Neural cell (in vitro differentiated cells): ENCODE measurements around the gene ANKS1A. TPM values are rescaled to one million over a fixed set of nuclear protein-coding genes. Genes with fewer than 3 reads are reported as not detected.

Experiments used
- H2AFZ ChIP-seq: fragments of 200-600, 300-800 bp; sonication (generic), shearing (Covaris generic); 2 replicates; pipeline ENCODE4 v1.6.0; 2014; ENCODE audit warnings: low read depth, mild to moderate bottlenecking, antibody characterized with exemption, low read length, moderate library complexity
- H3F3A ChIP-seq: fragments of 200-600 bp; shearing (Covaris generic); 2 replicates; pipeline ENCODE4 v1.6.1; 2016; ENCODE audit warnings: mild to moderate bottlenecking, moderate library complexity, mixed read lengths, antibody characterized with exemption, low read length; ENCODE audit not compliant: insufficient read depth, poor library complexity, severe bottlenecking
- H3K27ac ChIP-seq: fragments of 200-600, 300-800 bp; sonication (generic), shearing (Covaris generic); 2 replicates; pipeline ENCODE4 v1.5.1; 2014; ENCODE audit warnings: mild to moderate bottlenecking, low read length, moderate library complexity
- H3K27me3 ChIP-seq: fragments of 300-800, 200-600 bp; sonication (generic), shearing (Covaris generic); 2 replicates; pipeline ENCODE4 v1.6.0; 2014; ENCODE audit warnings: mild to moderate bottlenecking, low read depth, low read length, moderate library complexity; ENCODE audit not compliant: insufficient read depth
- H3K36me3 ChIP-seq: fragments of 300-800, 200-600 bp; sonication (generic), shearing (Covaris generic); 2 replicates; pipeline ENCODE4 v1.5.1; 2014; ENCODE audit warnings: mild to moderate bottlenecking, antibody characterized with exemption, low read length, moderate library complexity; ENCODE audit not compliant: insufficient read depth
- H3K4me2 ChIP-seq: fragments of 300-800, 200-600 bp; sonication (generic), shearing (Covaris generic); 2 replicates; pipeline ENCODE4 v1.6.0; 2014; ENCODE audit warnings: mild to moderate bottlenecking, low read length
- H3K4me3 ChIP-seq: fragments of 300-800, 200-600 bp; sonication (generic), shearing (Covaris generic); 2 replicates; pipeline ENCODE4 v1.5.1; 2014; ENCODE audit warnings: mild to moderate bottlenecking, low read length, moderate library complexity
- H3K79me2 ChIP-seq: fragments of 200-600 bp; shearing (Covaris generic); replicated peaks from 2 replicates; pipeline ENCODE4 v1.6.0; 2014; ENCODE audit warnings: mild to moderate bottlenecking, low read length, moderate library complexity; ENCODE audit not compliant: insufficient read depth
- H3K9ac ChIP-seq: fragments of 300-800, 200-600 bp; sonication (generic), shearing (Covaris generic); 2 replicates; pipeline ENCODE4 v1.6.1; 2016; ENCODE audit warnings: mild to moderate bottlenecking, low read length, mixed read lengths
- H3K9me2 ChIP-seq: fragments of 200-600 bp; shearing (Covaris generic); 2 replicates; pipeline ENCODE4 v1.6.1; 2016; ENCODE audit warnings: mild to moderate bottlenecking, low read length, mixed read lengths; ENCODE audit not compliant: insufficient read depth
- H3K9me3 ChIP-seq: fragments of 200-600, 300-800 bp; sonication (generic), shearing (Covaris generic); 2 replicates; pipeline ENCODE4 v1.6.1; 2016; ENCODE audit warnings: mild to moderate bottlenecking, mixed run types, low read length, moderate library complexity, mixed read lengths
- H4K20me1 ChIP-seq: fragments of 200-600 bp; shearing (Covaris generic); 2 replicates; pipeline ENCODE4 v1.6.1; 2016; ENCODE audit warnings: mild to moderate bottlenecking, mixed run types; ENCODE audit not compliant: insufficient read depth
- CTCF ChIP-seq: fragments of 450-650 bp; IDR thresholded peaks from 2 replicates; pipeline ENCODE4 v1.5.1; 2014; ENCODE audit warnings: antibody characterized with exemption, mild to moderate bottlenecking, moderate library complexity; ENCODE audit not compliant: poor library complexity, severe bottlenecking
- EP300 ChIP-seq: fragments of 450-650 bp; conservative IDR thresholded peaks from 2 replicates; pipeline ENCODE4 v1.6.1; 2014; ENCODE audit warnings: antibody characterized with exemption, mild to moderate bottlenecking, moderate library complexity; ENCODE audit not compliant: poor library complexity, severe bottlenecking
- EZH2 ChIP-seq: fragments of 200-600, 300-800 bp; shearing (Covaris generic), sonication (generic); IDR thresholded peaks from 2 replicates; pipeline ENCODE4 v1.6.1; 2014; ENCODE audit warnings: antibody characterized with exemption, low read length, borderline replicate concordance, mild to moderate bottlenecking; ENCODE audit not compliant: insufficient read depth, poor library complexity, severe bottlenecking
- MXI1 ChIP-seq: fragments of 450-650 bp; conservative IDR thresholded peaks from 2 replicates; pipeline ENCODE4 v1.6.1; 2014; ENCODE audit warnings: antibody characterized with exemption, mild to moderate bottlenecking; ENCODE audit not compliant: poor library complexity, severe bottlenecking
- POLR2AphosphoS5 ChIP-seq: IDR thresholded peaks from 2 replicates; pipeline ENCODE4 v1.6.1; 2012
- RAD21 ChIP-seq: fragments of 450-650 bp; conservative IDR thresholded peaks from 2 replicates; pipeline ENCODE4 v1.6.1; 2014; ENCODE audit warnings: antibody characterized with exemption, mild to moderate bottlenecking, moderate library complexity
- REST ChIP-seq: IDR thresholded peaks from 2 replicates; pipeline ENCODE4 v1.6.1; 2012; ENCODE audit warnings: borderline replicate concordance
- SMC3 ChIP-seq: fragments of 450-650 bp; conservative IDR thresholded peaks from 2 replicates; pipeline ENCODE4 v1.6.1; 2014; ENCODE audit warnings: antibody characterized with exemption, mild to moderate bottlenecking, moderate library complexity; ENCODE audit not compliant: poor library complexity
- TAF1 ChIP-seq: IDR thresholded peaks from 2 replicates; pipeline ENCODE4 v1.6.1; 2012; ENCODE audit warnings: low read depth
- polyA plus RNA-seq: library from polyadenylated mRNA; depleted of rRNA; stranded (reverse); fragments of >200 nt; gene quantifications from 2 replicates; pipeline ENCODE4 v1.2.3, GENCODE V29; 2014

The ANKS1A gene
- polyA plus RNA-seq, 1 donor from 2014 or later: 22.6 TPM

- Histone ChIP-seq H3K4me3 (peak overlapping the region; percentile 57), H4K20me1 (no peaks in the 10 kb centered on the region), H3F3A (no peaks in the 10 kb centered on the region), H3K4me2 (peak overlapping the region; percentile 37), H3K9me2 (no peaks in the 10 kb centered on the region), H3K36me3 (no peaks in the 10 kb centered on the region), H3K9ac (peak overlapping the region; percentile 62), H3K27me3 (no peaks in the 10 kb centered on the region), H3K79me2 (no peaks in the 10 kb centered on the region), H2AFZ (peak overlapping the region; percentile 1), H3K9me3 (no peaks in the 10 kb centered on the region), H3K27ac (peak overlapping the region; percentile 73)
- TF ChIP-seq EZH2: no peak
- peak; percentile 22 for TF ChIP-seq TAF1
- TF ChIP-seq MXI1: peak; percentile 38
- TF ChIP-seq REST: peak; percentile 73
- peak; percentile 40 for TF ChIP-seq EP300
- TF ChIP-seq SMC3: peak; percentile 49
- TF ChIP-seq RAD21: peak; percentile 39
- no peak for TF ChIP-seq POLR2AphosphoS5
- peak; percentile 29 for TF ChIP-seq CTCF
Observed at GRCh38 chr6:35057449-35058357, 168.6 kb downstream of the ANKS1A start.

- no peaks in the 10 kb centered on the region for H3K79me2 ChIP-seq
- no peaks in the 10 kb centered on the region for H3K9me3 ChIP-seq
- H3F3A ChIP-seq: no peaks in the 10 kb centered on the region
- H3K4me3 ChIP-seq: peak overlapping the region; percentile 57
- H3K36me3 ChIP-seq: no peaks in the 10 kb centered on the region
- peak overlapping the region; percentile 37 for H3K4me2 ChIP-seq
- TF ChIP-seq TAF1: peak; percentile 14
- peak; percentile 2 for TF ChIP-seq CTCF
- TF ChIP-seq MXI1: no peak
- no peak for TF ChIP-seq RAD21
- TF ChIP-seq EP300: no peak
- TF ChIP-seq REST: no peak
- peak overlapping the region; percentile 73 for H3K27ac ChIP-seq
- no peaks in the 10 kb centered on the region for H4K20me1 ChIP-seq
- H2AFZ ChIP-seq: peak overlapping the region; percentile 1
- H3K9ac ChIP-seq: peak overlapping the region; percentile 62
- no peaks in the 10 kb centered on the region for H3K9me2 ChIP-seq
- H3K27me3 ChIP-seq: no peaks in the 10 kb centered on the region
Observed at GRCh38 chr6:35058358-35058675, 169.3 kb downstream of the ANKS1A start.
